Colonic mucosa (tissue), 4 donors: ENCODE data around the gene ANKRD24. TPM values are rescaled to one million over a fixed set of nuclear protein-coding genes. Genes with fewer than 3 reads are reported as not detected.
"Not testable (repeated sequence)": the region's sequence is repeated elsewhere in the genome, so short reads cannot be mapped to it uniquely, and the experiment has no call there.

ENCODE experiments used
- DNase-seq: peaks from one replicate; pipeline ENCODE4 v3.0.0-alpha.2; 2020
- H3K27ac ChIP-seq: fragments of 200-600 bp; one replicate; pipeline ENCODE4 v1.8.0; 2021
- H3K27me3 ChIP-seq: fragments of 200-600 bp; one replicate; pipeline ENCODE4 v1.8.0; 2021
- H3K36me3 ChIP-seq: fragments of 200-600 bp; one replicate; pipeline ENCODE4 v1.8.0; 2021
- H3K4me1 ChIP-seq: fragments of 200-600 bp; one replicate; pipeline ENCODE4 v1.8.0; 2021; ENCODE audit warnings: mild to moderate bottlenecking
- H3K4me3 ChIP-seq: fragments of 200-600 bp; one replicate; pipeline ENCODE4 v1.8.0; 2021
- H3K9ac ChIP-seq, 2 donors: one replicate each; pipeline ENCODE4 v1.7.0; 2013; ENCODE audit warnings: control low read depth in 2 of 2, low read depth in 2 of 2, low read length in 2 of 2
- H3K9me3 ChIP-seq: fragments of 200-600 bp; one replicate; pipeline ENCODE4 v1.8.0; 2021
- intact Hi-C: fragments of 100-400 bp; cut with DNase I; formaldehyde crosslinking; loops from one replicate; pipeline ENCODE4 v1.14.1; 2022
- total RNA-seq, 2 donors: library from RNA; stranded (reverse); fragmentation: NEBNext Ultra II Directional in 1 of 2; extraction: Animal tissue kit (Norgen Biotek cat#: 25700) in 1 of 2; gene quantifications; one replicate each; pipeline ENCODE4 v1.2.1, GENCODE V29; 2021
- TF ChIP-seq, protein P1 (sequence below): fragments of 200-600 bp; IDR thresholded peaks from one replicate; pipeline ENCODE4 v1.8.0; 2022; ENCODE audit warnings: antibody characterized with exemption, mild to moderate bottlenecking
- donor health status: healthy.
- donor health status: DM: no; HTN: no; CAD: no.
- donor health status: DM: no; HTN: no; CAD: no.

Gene ANKRD24
- total RNA-seq, 2 donors from 2014 or later, result 0.35 to 1.8 TPM

DNA sequence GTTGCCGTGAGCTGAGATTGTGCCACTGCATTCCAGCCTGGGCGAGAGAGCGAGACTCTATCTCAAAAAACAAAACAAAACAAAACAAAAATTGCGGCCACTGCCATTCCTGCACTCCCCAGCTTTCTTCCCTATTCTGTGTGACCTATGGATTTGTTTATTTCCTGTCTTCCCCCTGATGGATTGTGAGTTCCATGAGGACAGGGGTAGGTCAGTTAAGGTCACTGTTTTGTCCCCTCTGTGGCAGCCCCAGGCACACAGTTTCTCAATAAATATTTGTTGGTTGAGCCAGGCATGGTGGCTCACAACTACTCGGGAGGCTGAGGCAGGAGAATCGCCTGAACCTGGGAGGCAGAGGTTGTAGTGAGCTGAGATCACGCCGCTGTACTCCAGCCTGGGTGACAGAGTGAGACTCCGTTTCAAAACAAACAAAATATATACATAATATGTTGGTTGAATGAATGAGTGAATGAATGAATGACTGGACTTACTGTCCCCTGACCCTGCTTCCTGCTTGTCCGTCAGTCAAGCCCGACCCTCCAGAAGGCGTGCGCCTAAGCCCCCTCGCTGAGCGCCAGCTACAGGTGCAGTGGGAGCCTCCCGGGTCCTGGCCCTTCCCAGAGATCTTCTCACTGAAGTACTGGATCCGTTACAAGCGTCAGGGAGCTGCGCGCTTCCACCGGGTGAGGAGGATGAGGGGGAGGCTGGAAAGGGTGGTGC is 51.8 kb downstream of the ANKRD24 start:
- H3K27me3 ChIP-seq, result peaks cover 2% of the 10 kb centered on the region
- H3K9ac ChIP-seq, result no peak overlapping the region

DNA sequence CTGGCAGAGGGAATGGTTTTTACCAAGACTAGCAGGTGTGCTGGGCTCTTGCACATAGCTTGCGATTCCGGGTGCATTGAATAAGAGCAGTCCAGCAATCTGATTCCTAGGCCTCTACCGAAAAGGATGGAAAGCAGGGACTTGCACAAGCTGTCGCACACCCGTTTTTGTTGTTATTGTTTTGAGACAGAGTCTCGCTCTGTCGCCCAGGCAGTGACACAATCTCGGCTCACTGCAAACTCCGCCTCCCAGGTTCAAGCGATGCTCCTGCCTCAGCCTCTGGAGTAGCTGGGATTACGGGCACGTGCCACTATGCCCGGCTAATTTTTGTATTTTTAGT is 52.3 kb downstream of the ANKRD24 start:
- H3K9me3 ChIP-seq, result no peaks in the 10 kb centered on the region
- no peaks in the 10 kb centered on the region for H3K27me3 ChIP-seq
- no peak for DNase-seq
- H3K4me1 ChIP-seq, result no peaks in the 10 kb centered on the region
- TF ChIP-seq, protein P1, sequence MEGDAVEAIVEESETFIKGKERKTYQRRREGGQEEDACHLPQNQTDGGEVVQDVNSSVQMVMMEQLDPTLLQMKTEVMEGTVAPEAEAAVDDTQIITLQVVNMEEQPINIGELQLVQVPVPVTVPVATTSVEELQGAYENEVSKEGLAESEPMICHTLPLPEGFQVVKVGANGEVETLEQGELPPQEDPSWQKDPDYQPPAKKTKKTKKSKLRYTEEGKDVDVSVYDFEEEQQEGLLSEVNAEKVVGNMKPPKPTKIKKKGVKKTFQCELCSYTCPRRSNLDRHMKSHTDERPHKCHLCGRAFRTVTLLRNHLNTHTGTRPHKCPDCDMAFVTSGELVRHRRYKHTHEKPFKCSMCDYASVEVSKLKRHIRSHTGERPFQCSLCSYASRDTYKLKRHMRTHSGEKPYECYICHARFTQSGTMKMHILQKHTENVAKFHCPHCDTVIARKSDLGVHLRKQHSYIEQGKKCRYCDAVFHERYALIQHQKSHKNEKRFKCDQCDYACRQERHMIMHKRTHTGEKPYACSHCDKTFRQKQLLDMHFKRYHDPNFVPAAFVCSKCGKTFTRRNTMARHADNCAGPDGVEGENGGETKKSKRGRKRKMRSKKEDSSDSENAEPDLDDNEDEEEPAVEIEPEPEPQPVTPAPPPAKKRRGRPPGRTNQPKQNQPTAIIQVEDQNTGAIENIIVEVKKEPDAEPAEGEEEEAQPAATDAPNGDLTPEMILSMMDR, result no peak
- H3K4me3 ChIP-seq, result no peak overlapping the region
- no peak overlapping the region for H3K9ac ChIP-seq
- H3K27ac ChIP-seq, result no peak overlapping the region
- intact Hi-C loops, result no loop called here
- no peaks in the 10 kb centered on the region for H3K36me3 ChIP-seq

More for the DNA sequence above, 51.8 kb downstream of the ANKRD24 start:
- intact Hi-C loops, result no loop called here
- TF ChIP-seq, protein P1, result no peak
- Histone ChIP-seq H3K36me3 (no peaks in the 10 kb centered on the region), H3K4me3 (no peak overlapping the region), H3K4me1 (no peaks in the 10 kb centered on the region), H3K27ac (no peak overlapping the region), H3K9me3 (no peaks in the 10 kb centered on the region)
- DNase-seq, result no peak

DNA sequence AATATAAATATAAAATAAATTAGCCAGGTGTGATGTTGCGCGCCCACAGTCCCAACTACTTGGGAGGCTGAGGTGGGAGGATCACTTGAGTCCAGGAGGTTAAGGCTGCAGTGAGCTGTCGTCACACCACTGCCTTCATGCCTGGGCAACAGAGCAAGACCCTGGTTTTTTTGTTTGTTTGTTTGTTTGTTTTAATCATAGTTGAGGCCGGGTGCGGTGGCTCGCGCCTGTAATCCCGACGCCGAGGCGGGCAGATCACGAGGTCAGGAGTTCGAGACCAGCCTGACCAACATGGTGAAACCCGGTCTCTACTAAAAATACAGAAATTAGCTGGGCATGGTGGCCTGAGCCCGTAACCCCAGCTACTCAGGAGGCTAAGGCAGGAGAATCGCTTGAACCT is 55.0 kb downstream of the ANKRD24 start:
- H3K27ac ChIP-seq, DNase-seq, H3K27me3 ChIP-seq, H3K9me3 ChIP-seq, intact Hi-C loops, H3K4me3 ChIP-seq, H3K36me3 ChIP-seq, H3K9ac ChIP-seq, H3K4me1 ChIP-seq: not testable (repeated sequence)

DNA sequence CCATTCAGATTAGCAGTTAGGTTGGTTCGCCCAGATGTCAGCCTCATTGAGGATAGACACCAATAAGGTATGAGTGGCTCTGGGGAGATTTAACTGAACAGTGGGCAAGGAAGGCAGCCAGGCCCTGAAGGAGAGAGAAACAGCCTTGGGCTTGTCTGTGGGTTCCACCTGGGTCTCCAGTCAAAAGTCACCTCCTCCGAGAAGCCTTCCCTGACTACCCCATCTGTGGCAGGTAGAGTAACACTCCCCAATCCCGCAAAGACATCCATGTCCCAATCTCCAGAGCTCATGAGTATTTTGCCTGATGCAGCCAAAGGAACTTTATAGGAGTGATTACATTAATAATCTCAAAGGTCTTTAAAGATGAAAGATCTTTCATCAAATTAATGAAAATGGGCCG is 56.3 kb downstream of the ANKRD24 start:
- no peak overlapping the region for H3K4me3 ChIP-seq
- H3K9ac ChIP-seq, result no peak overlapping the region
- no peak overlapping the region for H3K27ac ChIP-seq
- TF ChIP-seq, protein P1, result no peak
- H3K4me1 ChIP-seq, result no peaks in the 10 kb centered on the region
- intact Hi-C loops, result no loop called here
- DNase-seq, result no peak
- H3K9me3 ChIP-seq, result no peaks in the 10 kb centered on the region
- H3K27me3 ChIP-seq, result no peaks in the 10 kb centered on the region
- no peaks in the 10 kb centered on the region for H3K36me3 ChIP-seq

DNA sequence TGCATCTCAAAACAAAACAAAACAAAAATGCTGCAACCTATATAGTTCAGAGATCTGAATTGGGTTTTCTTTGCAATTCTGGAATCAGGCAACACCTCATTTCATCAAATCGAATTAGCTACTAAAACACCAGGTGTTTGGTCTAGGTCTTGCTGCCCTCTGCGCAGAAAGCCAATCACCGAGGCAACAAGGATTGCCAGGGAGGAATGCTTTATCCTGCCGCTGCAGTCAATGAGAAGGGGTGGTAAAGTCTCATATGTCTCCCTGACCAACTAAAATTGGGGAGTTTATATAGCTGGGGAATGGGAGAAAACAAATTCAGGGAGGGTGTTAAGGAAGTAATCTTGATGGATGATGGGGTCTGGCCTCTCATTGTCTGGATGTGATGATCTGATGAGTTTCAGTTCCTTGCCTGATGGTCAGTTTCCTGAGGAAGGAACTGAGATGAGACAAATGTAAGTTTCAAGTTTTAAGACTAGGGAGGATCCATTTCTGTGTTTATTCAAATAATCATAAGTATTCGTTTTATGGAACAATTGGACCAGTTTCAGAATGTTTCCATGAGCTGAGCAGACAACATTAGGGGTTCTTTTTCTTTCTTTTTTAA is 59.4 kb downstream of the ANKRD24 start:
- H3K9me3 ChIP-seq, result no peaks in the 10 kb centered on the region
- H3K9ac ChIP-seq, result no peak overlapping the region
- no peak overlapping the region for H3K4me3 ChIP-seq
- intact Hi-C loops, result no loop called here
- H3K36me3 ChIP-seq, result no peaks in the 10 kb centered on the region
- TF ChIP-seq, protein P1, result no peak
- no peaks in the 10 kb centered on the region for H3K4me1 ChIP-seq
- H3K27ac ChIP-seq, result no peak overlapping the region
- H3K27me3 ChIP-seq, result no peaks in the 10 kb centered on the region
- DNase-seq, result no peak

DNA sequence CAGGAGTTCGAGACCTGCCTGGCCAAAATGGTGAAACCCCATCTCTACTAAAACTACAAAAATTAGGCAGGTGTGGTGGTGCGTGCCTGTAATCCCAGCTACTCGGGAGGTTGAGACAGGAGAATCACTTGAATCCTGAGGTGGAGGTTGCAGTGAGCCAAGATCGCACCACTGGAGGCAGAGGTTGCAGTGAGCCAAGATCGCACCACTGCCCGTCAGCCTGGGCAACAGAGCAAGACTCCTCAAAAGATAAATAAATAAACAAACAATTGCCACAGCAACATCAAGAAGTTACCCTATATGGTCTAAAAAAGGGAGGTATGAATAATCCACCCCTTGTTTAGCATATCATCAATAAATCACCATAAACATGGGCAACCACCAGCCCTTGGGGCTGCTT is 63.4 kb downstream of the ANKRD24 start:
- H3K4me3 ChIP-seq, H3K27me3 ChIP-seq, DNase-seq, intact Hi-C loops, H3K4me1 ChIP-seq, H3K27ac ChIP-seq, H3K9me3 ChIP-seq: not testable (repeated sequence)
- H3K9ac ChIP-seq, result peak overlapping the region in 1 of 2 donors; percentile 35
- H3K36me3 ChIP-seq, result peaks cover 11% of the 10 kb centered on the region
